ENCODE results near the gene ANKRD40CL. TPM values are rescaled to one million over a fixed set of nuclear protein-coding genes. Genes with fewer than 3 reads are reported as not detected.
A peak's percentile ranks its signal among the peaks of the same experiment; 100 is the strongest.
"Not testable (repeated sequence)": the region's sequence is repeated elsewhere in the genome, so short reads cannot be mapped to it uniquely, and the experiment has no call there.

ANKRD40CL gene
- total RNA-seq, 1 donor from 2014 or later, result not detected

DNA sequence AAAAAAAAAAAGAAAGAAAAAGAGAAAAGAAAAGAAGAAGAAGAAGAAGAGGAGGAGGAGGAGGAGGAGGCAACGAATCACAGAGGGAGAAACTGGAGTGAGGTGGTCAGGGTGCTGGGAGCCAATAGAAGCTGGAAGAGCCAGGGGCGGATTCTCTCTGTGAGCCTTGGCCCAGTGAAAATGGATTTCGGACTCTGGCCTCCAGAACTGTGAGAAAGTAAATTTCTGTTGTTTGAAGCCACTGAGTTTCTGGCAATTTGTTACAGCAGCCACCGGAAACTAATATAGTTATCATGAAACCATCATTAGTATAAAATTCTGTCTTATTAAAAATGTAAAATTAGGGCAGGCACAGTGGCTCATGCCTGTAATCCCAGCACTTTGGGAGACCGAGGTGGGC lies 40.4 kb upstream of the ANKRD40CL start:
- peaks cover 14% of the 10 kb centered on the region for H3K27me3 Mint-ChIP-seq (ENCODE audit: insufficient read depth, low read depth)
- H3K9ac ChIP-seq, result no peak overlapping the region
- H3K4me1 ChIP-seq, result peaks cover 7% of the 10 kb centered on the region
- H3K36me3 Mint-ChIP-seq, result no peaks in the 10 kb centered on the region
- H3K9me3 Mint-ChIP-seq, result no peaks in the 10 kb centered on the region
- H3K9me3 ChIP-seq (ENCODE audit: low read depth), result no peaks in the 10 kb centered on the region
- no peaks in the 10 kb centered on the region for H4K20me1 ChIP-seq (ENCODE audit: low read depth)
- no peak overlapping the region for H3K4me3 ChIP-seq
- TF ChIP-seq EZH2phosphoT487 (IDR thresholded peaks at IDR 0.05), result no peak
- no peak for TF ChIP-seq EZH2 (IDR thresholded peaks at IDR 0.05)
- TF ChIP-seq, protein P1, sequence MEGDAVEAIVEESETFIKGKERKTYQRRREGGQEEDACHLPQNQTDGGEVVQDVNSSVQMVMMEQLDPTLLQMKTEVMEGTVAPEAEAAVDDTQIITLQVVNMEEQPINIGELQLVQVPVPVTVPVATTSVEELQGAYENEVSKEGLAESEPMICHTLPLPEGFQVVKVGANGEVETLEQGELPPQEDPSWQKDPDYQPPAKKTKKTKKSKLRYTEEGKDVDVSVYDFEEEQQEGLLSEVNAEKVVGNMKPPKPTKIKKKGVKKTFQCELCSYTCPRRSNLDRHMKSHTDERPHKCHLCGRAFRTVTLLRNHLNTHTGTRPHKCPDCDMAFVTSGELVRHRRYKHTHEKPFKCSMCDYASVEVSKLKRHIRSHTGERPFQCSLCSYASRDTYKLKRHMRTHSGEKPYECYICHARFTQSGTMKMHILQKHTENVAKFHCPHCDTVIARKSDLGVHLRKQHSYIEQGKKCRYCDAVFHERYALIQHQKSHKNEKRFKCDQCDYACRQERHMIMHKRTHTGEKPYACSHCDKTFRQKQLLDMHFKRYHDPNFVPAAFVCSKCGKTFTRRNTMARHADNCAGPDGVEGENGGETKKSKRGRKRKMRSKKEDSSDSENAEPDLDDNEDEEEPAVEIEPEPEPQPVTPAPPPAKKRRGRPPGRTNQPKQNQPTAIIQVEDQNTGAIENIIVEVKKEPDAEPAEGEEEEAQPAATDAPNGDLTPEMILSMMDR (IDR thresholded peaks at IDR 0.05), result no peak
- no peaks in the 10 kb centered on the region for H3K36me3 ChIP-seq
- no peak for DNase-seq (ENCODE audit: low spot score)
- peaks cover 17% of the 10 kb centered on the region for H3K4me1 Mint-ChIP-seq
- no peaks in the 10 kb centered on the region for H3K27me3 ChIP-seq
- no peak overlapping the region for H3K27ac ChIP-seq
- H3K27ac Mint-ChIP-seq, result no peak overlapping the region
- no peaks in the 10 kb centered on the region for H3F3A ChIP-seq (ENCODE audit: low read depth)
- no peaks in the 10 kb centered on the region for H3K79me2 ChIP-seq (ENCODE audit: low read depth)
- no peak overlapping the region for H3K4me2 ChIP-seq
- no peak overlapping the region for H2AFZ ChIP-seq (replicated peaks)
- no peak overlapping the region for H3K4me3 Mint-ChIP-seq

DNA sequence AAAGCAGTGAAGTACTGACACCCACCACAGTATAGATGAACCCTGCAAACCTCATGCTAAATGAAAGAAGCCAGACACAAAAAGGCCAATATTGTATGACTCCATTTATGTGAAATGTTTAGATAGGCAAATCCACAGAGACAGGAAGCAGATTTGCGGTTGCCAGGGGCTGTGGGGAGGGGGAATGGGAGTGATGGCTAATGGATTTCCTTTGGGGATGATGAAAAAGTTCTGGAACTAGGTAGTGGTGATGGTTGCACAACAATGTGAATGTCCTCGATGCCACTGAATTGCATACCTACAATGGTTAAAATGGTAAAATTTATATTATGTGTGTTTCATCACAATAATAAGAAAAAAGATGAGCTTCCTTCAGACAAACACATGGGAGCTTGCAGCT lies 39.7 kb upstream of the ANKRD40CL start:
- TF ChIP-seq EZH2phosphoT487 (IDR thresholded peaks at IDR 0.05), result no peak
- Mint-ChIP-seq H3K9me3 (no peaks in the 10 kb centered on the region), H3K27ac (no peak overlapping the region), H3K4me3 (no peak overlapping the region), H3K36me3 (no peaks in the 10 kb centered on the region), H3K27me3 (ENCODE audit: insufficient read depth, low read depth) (peaks cover 16% of the 10 kb centered on the region), H3K4me1 (peaks cover 21% of the 10 kb centered on the region)
- Histone ChIP-seq H3K79me2 (ENCODE audit: low read depth) (no peaks in the 10 kb centered on the region), H3K4me2 (no peak overlapping the region), H3K27ac (no peak overlapping the region), H3K9me3 (ENCODE audit: low read depth) (no peaks in the 10 kb centered on the region), H4K20me1 (ENCODE audit: low read depth) (no peaks in the 10 kb centered on the region), H3K36me3 (no peaks in the 10 kb centered on the region), H3K4me3 (no peak overlapping the region), H3K9ac (no peak overlapping the region), H3F3A (ENCODE audit: low read depth) (no peaks in the 10 kb centered on the region), H3K4me1 (peaks cover 7% of the 10 kb centered on the region), H3K27me3 (no peaks in the 10 kb centered on the region), H2AFZ (replicated peaks) (no peak overlapping the region)
- DNase-seq (ENCODE audit: low spot score), result no peak

DNA sequence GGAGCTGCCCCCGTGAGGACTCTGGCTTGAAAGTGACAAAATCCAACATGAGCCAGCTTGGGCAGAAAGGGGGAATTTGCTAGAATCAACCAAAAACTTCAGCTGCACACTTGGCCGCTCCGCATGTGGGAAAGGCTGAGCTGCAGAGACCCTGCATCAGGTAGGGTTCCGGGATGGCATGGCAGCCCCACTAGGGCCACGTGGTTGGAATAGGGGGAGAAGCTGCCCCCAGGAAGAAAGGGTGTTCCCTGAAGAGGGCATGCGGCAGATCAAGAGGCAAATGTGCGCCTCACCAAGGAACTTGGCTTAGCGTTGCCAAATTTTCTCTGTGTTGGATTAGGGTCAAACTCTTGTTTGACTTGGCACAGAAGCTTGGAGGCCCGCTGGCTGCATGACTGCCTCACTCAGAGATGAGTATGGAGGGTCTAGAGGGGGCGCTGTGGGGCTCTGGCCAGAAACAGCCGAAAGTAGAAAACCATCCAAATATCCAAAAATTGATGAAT lies 38.9 kb upstream of the ANKRD40CL start:
- Histone ChIP-seq H3K4me1 (peaks cover 7% of the 10 kb centered on the region), H3K27me3 (no peaks in the 10 kb centered on the region), H3K4me2 (no peak overlapping the region), H3K4me3 (no peak overlapping the region), H3F3A (ENCODE audit: low read depth) (no peaks in the 10 kb centered on the region), H4K20me1 (ENCODE audit: low read depth) (no peaks in the 10 kb centered on the region), H3K9ac (no peak overlapping the region), H3K79me2 (ENCODE audit: low read depth) (no peaks in the 10 kb centered on the region), H3K27ac (no peak overlapping the region), H3K36me3 (no peaks in the 10 kb centered on the region), H3K9me3 (ENCODE audit: low read depth) (no peaks in the 10 kb centered on the region), H2AFZ (replicated peaks) (no peak overlapping the region)
- no peak overlapping the region for H3K27ac Mint-ChIP-seq
- peak; percentile 42 for DNase-seq (ENCODE audit: low spot score)
- H3K4me3 Mint-ChIP-seq, result no peak overlapping the region
- no peak for TF ChIP-seq EZH2phosphoT487 (IDR thresholded peaks at IDR 0.05)
- TF ChIP-seq, protein P1 (IDR thresholded peaks at IDR 0.05), result peak; percentile 49
- H3K27me3 Mint-ChIP-seq (ENCODE audit: insufficient read depth, low read depth), result peaks cover 16% of the 10 kb centered on the region
- peaks cover 21% of the 10 kb centered on the region for H3K4me1 Mint-ChIP-seq
- H3K9me3 Mint-ChIP-seq, result no peaks in the 10 kb centered on the region
- no peaks in the 10 kb centered on the region for H3K36me3 Mint-ChIP-seq

DNA sequence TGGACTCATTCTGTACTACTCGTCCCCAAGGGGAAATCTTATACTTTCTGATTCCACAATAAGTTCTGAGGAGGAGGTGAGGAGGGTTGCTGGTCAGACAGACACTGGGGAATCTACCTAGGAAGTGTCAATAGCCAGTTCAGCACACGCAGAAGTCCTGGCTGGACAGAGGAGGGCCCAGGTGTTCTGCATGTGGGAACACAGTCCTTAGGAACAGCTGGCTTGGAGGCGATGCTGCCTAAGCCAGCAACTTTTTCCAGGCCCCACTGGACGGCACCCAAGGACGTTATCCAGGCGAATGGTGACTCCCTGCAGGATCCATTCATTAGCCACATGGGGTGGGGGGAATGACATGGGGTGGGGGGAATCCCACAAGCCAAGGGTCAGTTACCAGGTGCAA lies 38.2 kb upstream of the ANKRD40CL start:
- Histone ChIP-seq H3F3A (ENCODE audit: low read depth) (no peaks in the 10 kb centered on the region), H3K27ac (no peak overlapping the region), H3K36me3 (no peaks in the 10 kb centered on the region), H3K4me1 (peaks cover 7% of the 10 kb centered on the region), H3K4me3 (no peak overlapping the region), H3K9me3 (ENCODE audit: low read depth) (no peaks in the 10 kb centered on the region), H3K9ac (no peak overlapping the region), H2AFZ (replicated peaks) (no peak overlapping the region), H3K27me3 (no peaks in the 10 kb centered on the region), H3K4me2 (no peak overlapping the region), H4K20me1 (ENCODE audit: low read depth) (no peaks in the 10 kb centered on the region), H3K79me2 (ENCODE audit: low read depth) (no peaks in the 10 kb centered on the region)
- TF ChIP-seq EZH2 (IDR thresholded peaks at IDR 0.05) (no peak), EZH2phosphoT487 (IDR thresholded peaks at IDR 0.05) (no peak)
- TF ChIP-seq, protein P1 (IDR thresholded peaks at IDR 0.05), result no peak
- Mint-ChIP-seq H3K4me3 (no peak overlapping the region), H3K9me3 (no peaks in the 10 kb centered on the region), H3K27ac (no peak overlapping the region), H3K4me1 (peaks cover 15% of the 10 kb centered on the region), H3K27me3 (ENCODE audit: insufficient read depth, low read depth) (peaks cover 16% of the 10 kb centered on the region), H3K36me3 (no peaks in the 10 kb centered on the region)
- DNase-seq (ENCODE audit: low spot score), result no peak

- H3K27ac Mint-ChIP-seq, result peak overlapping the region; percentile 34
- not testable (repeated sequence) for H3K36me3 Mint-ChIP-seq; H3K9ac ChIP-seq; H3K27me3 ChIP-seq; H3K36me3 ChIP-seq; H2AFZ ChIP-seq (replicated peaks); H3K4me1 ChIP-seq; H3K9me3 Mint-ChIP-seq; DNase-seq (ENCODE audit: low spot score); H3F3A ChIP-seq (ENCODE audit: low read depth); H3K4me2 ChIP-seq; H4K20me1 ChIP-seq (ENCODE audit: low read depth); H3K27ac ChIP-seq; H3K79me2 ChIP-seq (ENCODE audit: low read depth); H3K9me3 ChIP-seq (ENCODE audit: low read depth); H3K4me3 ChIP-seq; H3K4me3 Mint-ChIP-seq
- H3K4me1 Mint-ChIP-seq, result peaks cover 15% of the 10 kb centered on the region
- H3K27me3 Mint-ChIP-seq (ENCODE audit: insufficient read depth, low read depth), result peaks cover 14% of the 10 kb centered on the region
Measured at GRCh38 chr17:50804749-50805475, 37.6 kb upstream of the ANKRD40CL start.

Measured in neural progenitor cell (in vitro differentiated cells).